K562 (cell line): Measurements from ENCODE around the gene SCNN1B. TPM values are rescaled to one million over a fixed set of nuclear protein-coding genes. Genes with fewer than 3 reads are reported as not detected.

Source experiments
- ATAC-seq: fragments of 200-7000 bp; cut with Tn5 transposase; 3 replicates; pipeline ENCODE4 v1.9.1; 2020; ENCODE audit warnings: moderate library complexity
- BruUV-seq: library from RNA; stranded (reverse); fragments of 400-500 nt; replicated peaks from 2 replicates; lab custom pipeline; 2021; lab: Mats Ljungman, UMichigan
- CTCF ChIA-PET: fragments of 300-600 bp; formaldehyde crosslinking; extraction: SDS; loops from one replicate; lab custom pipeline; 2021; ENCODE audit warnings: low intra/inter-chr PET ratio; lab: Yijun Ruan, JAX
- POLR2A ChIA-PET: fragments of 300-600, 350-650 bp; sonication (Branson Sonifier 250); formaldehyde crosslinking; extraction: SDS; loops from one replicate; lab custom pipeline; 2021; ENCODE audit warnings: antibody characterized with exemption, inconsistent platforms; lab: Yijun Ruan, JAX
- DNase-seq, 4 experiments: peaks; one replicate each; pipeline versions ENCODE4 v3.0.0 to v3.0.0-alpha.2; 2011 to 2018; ENCODE audit warnings: low spot score in 3 of 4, mixed read lengths in 3 of 4; ENCODE audit errors: extremely low read depth in 1 of 4
- FAIRE-seq: peaks from 2 replicates; lab custom pipeline; 2011; peaks lifted over from hg19 to GRCh38; lab: Jason Lieb, UNC
- H2AFZ ChIP-seq: 2 replicates; pipeline ENCODE4 v1.6.0; 2011; ENCODE audit warnings: low read depth, low read length, control low read depth, inconsistent platforms
- H3K27ac ChIP-seq: fragments of 200-600 bp; 3 replicates; pipeline ENCODE4 v1.8.0; 2011; ENCODE audit warnings: low read depth, mild to moderate bottlenecking, control low read depth, inconsistent platforms, low read length, moderate library complexity, mixed read lengths; ENCODE audit errors: extremely low read depth
- H3K27me3 ChIP-seq, 2 experiments: fragments of 300-600 bp in 1 of 2; 2 replicates in 1 of 2; 3 replicates in 1 of 2; pipeline versions ENCODE4 v1.6.0 to v1.8.0; 2011; ENCODE audit warnings: inconsistent platforms in 2 of 2, low read length in 2 of 2, mild to moderate bottlenecking in 1 of 2, mixed read lengths in 1 of 2, moderate library complexity in 1 of 2; ENCODE audit not compliant: control insufficient read depth in 2 of 2, insufficient read depth in 2 of 2
- H3K36me3 ChIP-seq: fragments of 300-600 bp; 3 replicates; pipeline ENCODE4 v1.8.0; 2011; ENCODE audit warnings: mild to moderate bottlenecking, low read length, inconsistent platforms; ENCODE audit not compliant: control insufficient read depth, insufficient read depth
- H3K4me1 ChIP-seq, 2 experiments: fragments of 200-600 bp in 1 of 2; replicated peaks in 1 of 2; 2 replicates in 1 of 2; 3 replicates in 1 of 2; pipeline versions ENCODE4 v1.5.1 to v1.8.0; 2011; ENCODE audit warnings: inconsistent platforms in 2 of 2, low read length in 2 of 2, mild to moderate bottlenecking in 1 of 2, mixed read lengths in 1 of 2, moderate library complexity in 1 of 2; ENCODE audit not compliant: control insufficient read depth in 2 of 2, insufficient read depth in 2 of 2
- H3K4me2 ChIP-seq: 2 replicates; pipeline ENCODE4 v1.6.1; 2011; ENCODE audit warnings: low read length, control low read depth, inconsistent platforms, mixed read lengths; ENCODE audit not compliant: insufficient read depth
- H3K4me3 ChIP-seq: fragments of 200-600 bp; sonication (generic), shearing (Covaris generic); 2 replicates; pipeline ENCODE4 v1.5.1; 2016; ENCODE audit warnings: control low read depth, inconsistent platforms
- H3K79me2 ChIP-seq: fragments of 200-600 bp; 3 replicates; pipeline ENCODE4 v1.8.0; 2011; ENCODE audit warnings: low read length, inconsistent platforms; ENCODE audit not compliant: control insufficient read depth, insufficient read depth
- H3K9ac ChIP-seq, 2 experiments: 2 replicates each; pipeline versions ENCODE4 v1.6.0 to v1.6.1; 2011; ENCODE audit warnings: low read depth in 2 of 2, low read length in 2 of 2, control low read depth in 1 of 2, inconsistent platforms in 1 of 2, mild to moderate bottlenecking in 1 of 2, mixed read lengths in 1 of 2; ENCODE audit not compliant: insufficient read depth in 1 of 2
- H3K9me1 ChIP-seq: one replicate; pipeline ENCODE4 v1.6.0; 2011; ENCODE audit warnings: inconsistent platforms, mild to moderate bottlenecking, low read length, moderate library complexity; ENCODE audit not compliant: control insufficient read depth, insufficient read depth
- H3K9me3 ChIP-seq: replicated peaks from 2 replicates; pipeline ENCODE4 v1.5.1; 2011; ENCODE audit warnings: low read depth, low read length, inconsistent platforms; ENCODE audit not compliant: control insufficient read depth, insufficient read depth
- H4K20me1 ChIP-seq: replicated peaks from 2 replicates; pipeline ENCODE4 v1.6.1; 2011; ENCODE audit warnings: low read length, inconsistent platforms, mixed read lengths; ENCODE audit not compliant: control insufficient read depth, insufficient read depth
- CCAR2 ChIP-seq: fragments of 200-400 bp; formaldehyde crosslinking; IDR thresholded peaks from 2 replicates; pipeline ENCODE4 v1.6.1; 2017; ENCODE audit warnings: mild to moderate bottlenecking, low read depth, low read length
- CHD4 ChIP-seq: fragments of 200-600 bp; sonication (generic); IDR thresholded peaks from 3 replicates; pipeline ENCODE4 v1.6.1; 2012; ENCODE audit warnings: low read depth, mild to moderate bottlenecking, mixed read lengths, low read length, inconsistent platforms; ENCODE audit not compliant: insufficient read depth, insufficient replicate concordance, poor library complexity, severe bottlenecking
- FOXO4 ChIP-seq: fragments of 450-650 bp; formaldehyde crosslinking; IDR thresholded peaks from 2 replicates; pipeline ENCODE4 v1.4.0; 2020; ENCODE audit warnings: mild to moderate bottlenecking, moderate library complexity
- HLTF ChIP-seq: fragments of 450-650 bp; IDR thresholded peaks from 2 replicates; pipeline ENCODE4 v1.6.1; 2016
- JUND ChIP-seq, 2 experiments: IDR thresholded peaks; 2 replicates in 1 of 2; 3 replicates in 1 of 2; pipeline ENCODE4 v1.6.1; 2011; ENCODE audit warnings: borderline replicate concordance in 2 of 2, low read depth in 2 of 2, low read length in 2 of 2, improper control_type of control experiment in 1 of 2, missing biosample characterization in 1 of 2, missing genetic modification characterization in 1 of 2, missing genetic modification reagents in 1 of 2
- NKRF ChIP-seq: fragments of 450-650 bp; IDR thresholded peaks from 2 replicates; pipeline ENCODE4 v1.6.1; 2016; ENCODE audit warnings: borderline replicate concordance
- ZNF785 ChIP-seq: fragments of 250-450 bp; sonication (Bioruptor Pico); IDR thresholded peaks from 2 replicates; pipeline ENCODE4 v1.4.0; 2020; ENCODE audit warnings: mild to moderate bottlenecking
- WGBS: fragments of 100-300 bp; shearing (Covaris generic); methylation state at CpG from one replicate; pipeline ENCODE4 v1.1.6; 2016; ENCODE audit warnings: low coverage, mixed read lengths; ENCODE audit not compliant: insufficient coverage; ENCODE audit errors: missing lambda C conversion rate; 5-methylcytosine and 5-hydroxymethylcytosine counted together
- in situ Hi-C: fragments of 300-500 bp; cut with MboI; formaldehyde crosslinking; loops from 4 replicates; pipeline ENCODE4 v1.15.0; 2018; ENCODE audit warnings: inconsistent platforms, mixed read lengths
- intact Hi-C: fragments of 100-400 bp; cut with micrococcal nuclease; formaldehyde crosslinking; loops from 2 replicates; pipeline ENCODE4 v1.14.2; 2022
- polyA plus RNA-seq, 8 experiments: library from polyadenylated mRNA; depleted of rRNA in 4 of 8; stranded (reverse) in 5 of 8; unstranded in 3 of 8; fragments of >200 nt; fragmentation: Nextera tagmentation in 2 of 8; fragmentation: Illumina TruSeq in 1 of 8; extraction: Ambion mirVana in 2 of 8; extraction: Trizol in 1 of 8; gene quantifications; 2 replicates each; pipeline versions ENCODE4 v1.2.1 to v1.2.3, GENCODE V29; 2011 to 2014; ENCODE audit warnings: inconsistent platforms in 1 of 8, missing spikeins in 1 of 8
- total RNA-seq, 7 experiments: library from RNA; depleted of rRNA in 6 of 7; stranded (reverse); fragments of >200 nt in 6 of 7; fragmentation: Illumina TruSeq in 2 of 7; extraction: Trizol in 2 of 7; gene quantifications; 2 replicates each; pipeline versions ENCODE4 v1.2.1 to v1.2.3, GENCODE V29; 2011 to 2021; ENCODE audit warnings: low replicate concordance in 1 of 7
- TF ChIP-seq, protein P1 (sequence below), 2 experiments: fragments of 450-650 bp; formaldehyde crosslinking in 1 of 2; IDR thresholded peaks; 2 replicates each; pipeline versions ENCODE4 v1.4.0 to v1.6.1; 2014 to 2020; ENCODE audit warnings: mild to moderate bottlenecking in 2 of 2, borderline replicate concordance in 1 of 2, low read depth in 1 of 2

The SCNN1B gene
- total and polyA plus RNA-seq, 9 of the 15 experiments (the other 6 are each of a cell fraction or from before 2014, with no cell fraction given): not detected

DNA sequence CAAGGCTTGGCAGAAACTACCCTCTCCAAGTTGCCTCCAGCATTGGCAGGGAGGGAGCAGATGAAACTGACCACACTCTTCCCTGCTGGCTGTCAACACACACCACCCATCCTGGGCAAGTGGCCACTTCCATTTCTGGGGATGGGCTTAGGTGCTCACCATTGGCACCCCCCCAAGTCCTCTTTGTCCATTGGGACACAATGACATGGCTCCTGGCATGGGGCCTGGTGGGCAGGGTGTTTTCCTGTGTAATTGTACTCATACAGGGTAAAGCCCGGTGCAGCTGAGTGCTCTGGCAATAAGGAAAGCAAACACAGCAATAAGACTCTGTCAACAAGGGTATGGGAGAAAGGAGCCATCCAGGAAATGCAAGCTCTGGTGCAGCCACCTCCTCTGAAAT is 22.6 kb downstream of the SCNN1B start:
- Histone ChIP-seq H3K79me2 (no peaks in the 10 kb centered on the region), H3K4me1 (no peaks in the 10 kb centered on the region), H3K4me2 (no peak overlapping the region), H3K9ac (no peak overlapping the region), H2AFZ (no peak overlapping the region), H3K27me3 (peaks cover 18 to 23% of the 10 kb centered on the region in 2 experiments; a peak in 4 of 5 replicates), H3K9me3 (no peaks in the 10 kb centered on the region), H3K36me3 (no peaks in the 10 kb centered on the region), H4K20me1 (no peaks in the 10 kb centered on the region), H3K9me1 (no peaks in the 10 kb centered on the region), H3K4me3 (no peak overlapping the region), H3K27ac (no peak overlapping the region)
- TF ChIP-seq NKRF: no peak
- no peak for TF ChIP-seq CHD4
- TF ChIP-seq FOXO4: no peak
- no peak for TF ChIP-seq JUND (IDR thresholded peaks at IDR 0.05; ENCODE audit: borderline replicate concordance, low read depth, low read length)
- no peak for TF ChIP-seq JUND (tag; IDR thresholded peaks at IDR 0.05; ENCODE audit: borderline replicate concordance, low read depth, low read length)
- TF ChIP-seq CCAR2: no peak
- TF ChIP-seq, protein P1, sequence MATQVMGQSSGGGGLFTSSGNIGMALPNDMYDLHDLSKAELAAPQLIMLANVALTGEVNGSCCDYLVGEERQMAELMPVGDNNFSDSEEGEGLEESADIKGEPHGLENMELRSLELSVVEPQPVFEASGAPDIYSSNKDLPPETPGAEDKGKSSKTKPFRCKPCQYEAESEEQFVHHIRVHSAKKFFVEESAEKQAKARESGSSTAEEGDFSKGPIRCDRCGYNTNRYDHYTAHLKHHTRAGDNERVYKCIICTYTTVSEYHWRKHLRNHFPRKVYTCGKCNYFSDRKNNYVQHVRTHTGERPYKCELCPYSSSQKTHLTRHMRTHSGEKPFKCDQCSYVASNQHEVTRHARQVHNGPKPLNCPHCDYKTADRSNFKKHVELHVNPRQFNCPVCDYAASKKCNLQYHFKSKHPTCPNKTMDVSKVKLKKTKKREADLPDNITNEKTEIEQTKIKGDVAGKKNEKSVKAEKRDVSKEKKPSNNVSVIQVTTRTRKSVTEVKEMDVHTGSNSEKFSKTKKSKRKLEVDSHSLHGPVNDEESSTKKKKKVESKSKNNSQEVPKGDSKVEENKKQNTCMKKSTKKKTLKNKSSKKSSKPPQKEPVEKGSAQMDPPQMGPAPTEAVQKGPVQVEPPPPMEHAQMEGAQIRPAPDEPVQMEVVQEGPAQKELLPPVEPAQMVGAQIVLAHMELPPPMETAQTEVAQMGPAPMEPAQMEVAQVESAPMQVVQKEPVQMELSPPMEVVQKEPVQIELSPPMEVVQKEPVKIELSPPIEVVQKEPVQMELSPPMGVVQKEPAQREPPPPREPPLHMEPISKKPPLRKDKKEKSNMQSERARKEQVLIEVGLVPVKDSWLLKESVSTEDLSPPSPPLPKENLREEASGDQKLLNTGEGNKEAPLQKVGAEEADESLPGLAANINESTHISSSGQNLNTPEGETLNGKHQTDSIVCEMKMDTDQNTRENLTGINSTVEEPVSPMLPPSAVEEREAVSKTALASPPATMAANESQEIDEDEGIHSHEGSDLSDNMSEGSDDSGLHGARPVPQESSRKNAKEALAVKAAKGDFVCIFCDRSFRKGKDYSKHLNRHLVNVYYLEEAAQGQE (IDR thresholded peaks at IDR 0.05; ENCODE audit: borderline replicate concordance): no peak
- TF ChIP-seq, protein P1 (CRISPR knock-in tag; IDR thresholded peaks at IDR 0.05; ENCODE audit: low read depth): no peak
- TF ChIP-seq ZNF785 (CRISPR knock-in tag): no peak
- no peak for TF ChIP-seq HLTF
- POLR2A ChIA-PET: interaction anchor here (1.0 kb wide), 1 partner anchor 70 kb away, joined by 4 read pairs; no protein-coding TSS in a partner anchor
- CTCF ChIA-PET: no interaction called here
- in situ Hi-C loops (no loop called here), intact Hi-C loops (no loop called here)
- BruUV-seq: no TSS peak
- FAIRE-seq: no peak
- WGBS: 0% methylated on average over 1 of the region's 1 CpG
- no peak for DNase-seq
- ATAC-seq: no peak
